Naive thymus-derived CD4-positive, alpha-beta T cell (primary cell): Measurements from ENCODE around the gene GAPT. TPM values are rescaled to one million over a fixed set of nuclear protein-coding genes. Genes with fewer than 3 reads are reported as not detected.

ENCODE experiments used
- ATAC-seq: fragments of 150-1000 bp; cut with Tn5 transposase; 2 replicates; pipeline ENCODE4 v1.10.0; 2021; ENCODE audit warnings: mild to moderate bottlenecking, moderate library complexity
- CTCF ChIA-PET: fragments of 350-600 bp; sonication (Branson Sonifier 250); formaldehyde crosslinking; loops from one replicate; lab custom pipeline; 2021; ENCODE audit warnings: antibody characterized with exemption; lab: Charles Lee
- POLR2A ChIA-PET: fragments of 350-600 bp; sonication (Branson Sonifier 250); formaldehyde crosslinking; loops from one replicate; lab custom pipeline; 2021; ENCODE audit warnings: antibody characterized with exemption, inconsistent platforms; lab: Charles Lee
- DNase-seq, 9 donors: peaks; one replicate each; pipeline versions ENCODE4 v3.0.0 to v3.0.0-alpha.2; 2020 to 2022; ENCODE audit warnings: mixed read lengths in 1 of 9
- H3K27ac ChIP-seq: one replicate; pipeline ENCODE4 v1.7.0; 2013; ENCODE audit warnings: mild to moderate bottlenecking, low read depth, low read length, moderate library complexity
- H3K27me3 ChIP-seq, 2 donors: one replicate each; pipeline ENCODE4 v1.7.0; 2013; ENCODE audit warnings: low read length in 2 of 2, mild to moderate bottlenecking in 2 of 2, moderate library complexity in 2 of 2; ENCODE audit not compliant: control insufficient read depth in 2 of 2, insufficient read depth in 2 of 2
- H3K36me3 ChIP-seq, 3 experiments: 1 replicate in 2 of 3; 2 replicates in 1 of 3; pipeline ENCODE4 v1.7.0; 2013; ENCODE audit warnings: low read length in 3 of 3, mild to moderate bottlenecking in 3 of 3, moderate library complexity in 1 of 3; ENCODE audit not compliant: insufficient read depth in 3 of 3, control insufficient read depth in 2 of 3
- H3K4me1 ChIP-seq, 2 donors: one replicate each; pipeline ENCODE4 v1.7.0; 2013; ENCODE audit warnings: low read length in 2 of 2, mild to moderate bottlenecking in 2 of 2, moderate library complexity in 1 of 2; ENCODE audit not compliant: control insufficient read depth in 2 of 2, insufficient read depth in 2 of 2
- H3K4me3 ChIP-seq: 2 replicates; pipeline ENCODE4 v1.7.0; 2013; ENCODE audit warnings: mild to moderate bottlenecking, low read length
- H3K9me3 ChIP-seq, 3 experiments: 1 replicate in 2 of 3; 2 replicates in 1 of 3; pipeline ENCODE4 v1.7.0; 2013; ENCODE audit warnings: low read length in 3 of 3; ENCODE audit not compliant: control insufficient read depth in 2 of 3
- H3K27ac Mint-ChIP-seq, 9 donors: one replicate each; pipeline ENCODE4 v1.8.0; 2020 to 2022; ENCODE audit warnings: mixed read lengths in 9 of 9, mild to moderate bottlenecking in 8 of 9, moderate library complexity in 5 of 9, inconsistent platforms in 2 of 9
- H3K27me3 Mint-ChIP-seq, 5 donors: one replicate each; pipeline ENCODE4 v1.8.0; 2021 to 2022; ENCODE audit warnings: mixed read lengths in 5 of 5, mild to moderate bottlenecking in 1 of 5
- H3K36me3 Mint-ChIP-seq, 5 donors: one replicate each; pipeline ENCODE4 v1.8.0; 2020 to 2022; ENCODE audit warnings: mixed read lengths in 5 of 5, mild to moderate bottlenecking in 3 of 5, inconsistent platforms in 1 of 5
- H3K4me1 Mint-ChIP-seq, 7 donors: one replicate each; pipeline ENCODE4 v1.8.0; 2020 to 2022; ENCODE audit warnings: mixed read lengths in 7 of 7, mild to moderate bottlenecking in 3 of 7, inconsistent platforms in 1 of 7
- H3K4me3 Mint-ChIP-seq, 10 donors: one replicate each; pipeline ENCODE4 v1.8.0; 2020 to 2022; ENCODE audit warnings: mild to moderate bottlenecking in 10 of 10, mixed read lengths in 10 of 10, moderate library complexity in 6 of 10, inconsistent platforms in 2 of 10
- H3K9me3 Mint-ChIP-seq, 11 donors: one replicate each; pipeline ENCODE4 v1.8.0; 2020 to 2022; ENCODE audit warnings: mixed read lengths in 11 of 11, mild to moderate bottlenecking in 4 of 11, inconsistent platforms in 1 of 11, moderate library complexity in 1 of 11
- intact Hi-C, 2 donors: fragments of 100-400 bp; cut with micrococcal nuclease; formaldehyde crosslinking; loops; one replicate each; pipeline ENCODE4 v1.15.1; 2023
- polyA plus RNA-seq, 2 donors: library from polyadenylated mRNA; unstranded; fragments of 300-500 nt; fragmentation: Illumina TruSeq; gene quantifications; one replicate each; pipeline ENCODE4 v1.2.3, GENCODE V29; 2021
- total RNA-seq, 6 experiments: library from RNA in 5 of 6; stranded (reverse) in 5 of 6; gene quantifications; 1 replicate in 5 of 6; 2 replicates in 1 of 6; pipeline ENCODE4 v1.2.3 and lab custom pipeline; 2021 to 2026

Gene GAPT
- total and polyA plus RNA-seq, 7 experiments from 2014 or later, result 0.54 to 11.7 (median 0.97) TPM; not detected in 1

- H3K9me3 Mint-ChIP-seq, result no peaks in the 10 kb centered on the region
- no peak overlapping the region for H3K27ac Mint-ChIP-seq
- Histone ChIP-seq H3K27ac (no peak overlapping the region), H3K9me3 (no peaks in the 10 kb centered on the region), H3K4me3 (no peak overlapping the region), H3K27me3 (no peaks in the 10 kb centered on the region), H3K4me1 (no peaks in the 10 kb centered on the region), H3K36me3 (no peaks in the 10 kb centered on the region)
- peaks cover 0 to 16% (median 1%) of the 10 kb centered on the region in 5 donors for H3K27me3 Mint-ChIP-seq
- H3K4me1 Mint-ChIP-seq, result no peaks in the 10 kb centered on the region
- H3K4me3 Mint-ChIP-seq, result no peak overlapping the region
- CTCF ChIA-PET, result interaction anchor here (1.1 kb wide), 1 partner anchor 9 kb away, joined by 3 read pairs; no protein-coding TSS in a partner anchor
- intact Hi-C loops, result no loop called here
- POLR2A ChIA-PET, result no interaction called here
- DNase-seq (no peak), ATAC-seq (no peak)
- H3K36me3 Mint-ChIP-seq, result peaks cover 0 to 12% (median 4%) of the 10 kb centered on the region in 5 donors
Measured at GRCh38 chr5:58451732-58452565, 39.3 kb upstream of the GAPT start.

GRCh38 chr5:58452566-58453258 is 38.5 kb upstream of the GAPT start:
- POLR2A ChIA-PET, result no interaction called here
- no peaks in the 10 kb centered on the region for H3K9me3 Mint-ChIP-seq
- CTCF ChIA-PET, result no interaction called here
- peaks cover 0 to 12% (median 4%) of the 10 kb centered on the region in 5 donors for H3K36me3 Mint-ChIP-seq
- Histone ChIP-seq H3K9me3 (no peaks in the 10 kb centered on the region), H3K4me1 (no peaks in the 10 kb centered on the region), H3K4me3 (no peak overlapping the region), H3K36me3 (no peaks in the 10 kb centered on the region), H3K27me3 (no peaks in the 10 kb centered on the region), H3K27ac (no peak overlapping the region)
- no peak overlapping the region for H3K27ac Mint-ChIP-seq
- H3K27me3 Mint-ChIP-seq, result peaks cover 0 to 21% (median 0%) of the 10 kb centered on the region in 5 donors
- peaks cover 0 to 2% (median 0%) of the 10 kb centered on the region in 7 donors for H3K4me1 Mint-ChIP-seq
- ATAC-seq, result no peak
- DNase-seq, result no peak
- intact Hi-C loops, result no loop called here
- H3K4me3 Mint-ChIP-seq, result no peak overlapping the region

GRCh38 chr5:58453306-58453705 is 37.9 kb upstream of the GAPT start:
- ATAC-seq, result no peak

GRCh38 chr5:58454025-58454424 is 37.2 kb upstream of the GAPT start:
- ATAC-seq (no peak), DNase-seq (no peak)
- Histone ChIP-seq H3K27ac (no peak overlapping the region), H3K9me3 (no peaks in the 10 kb centered on the region), H3K27me3 (no peaks in the 10 kb centered on the region), H3K4me3 (no peak overlapping the region), H3K4me1 (peaks cover 0 to 6% of the 10 kb centered on the region in 2 donors), H3K36me3 (no peaks in the 10 kb centered on the region)
- H3K4me3 Mint-ChIP-seq, result no peak overlapping the region
- H3K36me3 Mint-ChIP-seq, result peaks cover 0 to 12% (median 4%) of the 10 kb centered on the region in 5 donors
- no peak overlapping the region for H3K27ac Mint-ChIP-seq
- ChIA-PET POLR2A (no interaction called here), CTCF (no interaction called here)
- H3K4me1 Mint-ChIP-seq, result peaks cover 5 to 12% (median 9%) of the 10 kb centered on the region in 7 donors
- H3K9me3 Mint-ChIP-seq, result no peaks in the 10 kb centered on the region
- intact Hi-C loops, result no loop called here
- H3K27me3 Mint-ChIP-seq, result peaks cover 4 to 33% (median 12%) of the 10 kb centered on the region in 5 donors

More at GRCh38 chr5:58453306-58453705, 37.9 kb upstream of the GAPT start:
- H3K9me3 Mint-ChIP-seq, result no peaks in the 10 kb centered on the region
- H3K36me3 Mint-ChIP-seq, result peaks cover 0 to 12% (median 4%) of the 10 kb centered on the region in 5 donors
- ChIA-PET CTCF (no interaction called here), POLR2A (no interaction called here)
- H3K4me1 ChIP-seq, result no peaks in the 10 kb centered on the region
- DNase-seq, result no peak
- H3K36me3 ChIP-seq, result no peaks in the 10 kb centered on the region
- peaks cover 0 to 26% (median 5%) of the 10 kb centered on the region in 5 donors for H3K27me3 Mint-ChIP-seq
- H3K27ac Mint-ChIP-seq, result no peak overlapping the region
- intact Hi-C loops, result no loop called here
- H3K27me3 ChIP-seq, result no peaks in the 10 kb centered on the region
- H3K27ac ChIP-seq, result no peak overlapping the region
- H3K4me1 Mint-ChIP-seq, result peaks cover 0 to 6% (median 2%) of the 10 kb centered on the region in 7 donors
- H3K9me3 ChIP-seq, result no peaks in the 10 kb centered on the region
- H3K4me3 Mint-ChIP-seq, result no peak overlapping the region
- H3K4me3 ChIP-seq, result no peak overlapping the region

GRCh38 chr5:58455066-58455465 is 36.2 kb upstream of the GAPT start:
- POLR2A ChIA-PET, result interaction anchor here (0.6 kb wide), 1 partner anchor 17 kb away, joined by 3 read pairs; no protein-coding TSS in a partner anchor
- H3K9me3 ChIP-seq, result no peaks in the 10 kb centered on the region
- Mint-ChIP-seq H3K27me3 (peaks cover 4 to 35% (median 14%) of the 10 kb centered on the region in 5 donors), H3K4me1 (peaks cover 5 to 14% (median 11%) of the 10 kb centered on the region in 7 donors), H3K4me3 (no peak overlapping the region), H3K9me3 (no peaks in the 10 kb centered on the region), H3K36me3 (peaks cover 0 to 12% (median 4%) of the 10 kb centered on the region in 5 donors), H3K27ac (no peak overlapping the region)
- intact Hi-C loops, result no loop called here
- H3K4me1 ChIP-seq, result peaks cover 0 to 9% of the 10 kb centered on the region in 2 donors
- no peak overlapping the region for H3K4me3 ChIP-seq
- H3K36me3 ChIP-seq, result no peaks in the 10 kb centered on the region
- DNase-seq (no peak), ATAC-seq (no peak)
- H3K27me3 ChIP-seq, result no peaks in the 10 kb centered on the region
- CTCF ChIA-PET, result no interaction called here
- H3K27ac ChIP-seq, result no peak overlapping the region

- no peak overlapping the region for H3K4me3 Mint-ChIP-seq
- peaks cover 0 to 12% (median 4%) of the 10 kb centered on the region in 5 donors for H3K36me3 Mint-ChIP-seq
- H3K9me3 Mint-ChIP-seq, result no peaks in the 10 kb centered on the region
- Histone ChIP-seq H3K27ac (no peak overlapping the region), H3K4me1 (peaks cover 0 to 9% of the 10 kb centered on the region in 2 donors), H3K9me3 (no peaks in the 10 kb centered on the region), H3K36me3 (no peaks in the 10 kb centered on the region), H3K27me3 (no peaks in the 10 kb centered on the region), H3K4me3 (no peak overlapping the region)
- ChIA-PET POLR2A (interaction anchor here (0.6 kb wide), 1 partner anchor 17 kb away, joined by 3 read pairs; no protein-coding TSS in a partner anchor), CTCF (no interaction called here)
- H3K27me3 Mint-ChIP-seq, result peaks cover 4 to 35% (median 14%) of the 10 kb centered on the region in 5 donors
- H3K27ac Mint-ChIP-seq, result no peak overlapping the region
- intact Hi-C loops, result no loop called here
- peaks cover 5 to 14% (median 11%) of the 10 kb centered on the region in 7 donors for H3K4me1 Mint-ChIP-seq
- DNase-seq (no peak), ATAC-seq (no peak)
Measured at GRCh38 chr5:58455480-58455879, 35.8 kb upstream of the GAPT start.
